ENCODE results near the gene UNC13A.

UNC13A gene

GRCh38 chr19:17659996-17660395 lies 28.2 kb downstream of the UNC13A start:
- DNase-seq: no peak

- no peak for DNase-seq
Observed at GRCh38 chr19:17658666-17659065, 29.5 kb downstream of the UNC13A start.

GRCh38 chr19:17658240-17658639 lies 29.9 kb downstream of the UNC13A start:
- no peak for DNase-seq

GRCh38 chr19:17656970-17657369 lies 31.2 kb downstream of the UNC13A start:
- DNase-seq: no peak

GRCh38 chr19:17655751-17656472 lies 32.2 kb downstream of the UNC13A start:
- DNase-seq: no peak

- DNase-seq: peak; percentile 35 to 47
Observed at GRCh38 chr19:17654993-17655392, 33.2 kb downstream of the UNC13A start.

GRCh38 chr19:17652627-17653026 lies 35.5 kb downstream of the UNC13A start:
- no peak for DNase-seq

- no peak for DNase-seq
Observed at GRCh38 chr19:17648786-17649185, 39.4 kb downstream of the UNC13A start.

GRCh38 chr19:17648097-17648660 lies 40.0 kb downstream of the UNC13A start:
- DNase-seq: peak; percentile 23 to 30

GRCh38 chr19:17647071-17648020 lies 40.8 kb downstream of the UNC13A start:
- DNase-seq: no peak

- peak; percentile 37 for DNase-seq
Observed at GRCh38 chr19:17646441-17646840, 41.7 kb downstream of the UNC13A start.

GRCh38 chr19:17645339-17645963 lies 42.7 kb downstream of the UNC13A start:
- DNase-seq: no peak

GRCh38 chr19:17642656-17643055 lies 45.5 kb downstream of the UNC13A start:
- DNase-seq: no peak

GRCh38 chr19:17641846-17642245 lies 46.3 kb downstream of the UNC13A start:
- no peak for DNase-seq

- DNase-seq: no peak
Observed at GRCh38 chr19:17641181-17641580, 47.0 kb downstream of the UNC13A start.

GRCh38 chr19:17633700-17634099 lies 54.5 kb downstream of the UNC13A start:
- no peak for DNase-seq

GRCh38 chr19:17632577-17632976 lies 55.6 kb downstream of the UNC13A start:
- no peak for DNase-seq

GRCh38 chr19:17629760-17630159 lies 58.4 kb downstream of the UNC13A start:
- no peak for DNase-seq

- DNase-seq: no peak
Observed at GRCh38 chr19:17627921-17628320, 60.2 kb downstream of the UNC13A start.

- no peak for DNase-seq
Observed at GRCh38 chr19:17627161-17627560, 61.0 kb downstream of the UNC13A start.

- no peak for DNase-seq
Observed at GRCh38 chr19:17626456-17627015, 61.6 kb downstream of the UNC13A start.

- no peak for DNase-seq
Observed at GRCh38 chr19:17625980-17626379, 62.2 kb downstream of the UNC13A start.

- no peak for DNase-seq
Observed at GRCh38 chr19:17625043-17625442, 63.1 kb downstream of the UNC13A start.
